Progenitor cell of endocrine pancreas (in vitro differentiated cells): ENCODE results near the gene POLQ. TPM values are rescaled to one million over a fixed set of nuclear protein-coding genes. Genes with fewer than 3 reads are reported as not detected.
"Not testable (repeated sequence)": the region's sequence is repeated elsewhere in the genome, so short reads cannot be mapped to it uniquely, and the experiment has no call there.

ENCODE experiments used
- DNase-seq: peaks from one replicate; pipeline ENCODE4 v3.0.0; 2021; ENCODE audit warnings: low spot score; ENCODE audit not compliant: unreplicated experiment
- H3K27ac Mint-ChIP-seq: 2 replicates; pipeline ENCODE4 v1.8.0; 2021; ENCODE audit warnings: mild to moderate bottlenecking, moderate library complexity, mixed read lengths
- H3K27me3 Mint-ChIP-seq: 2 replicates; pipeline ENCODE4 v1.8.0; 2021; ENCODE audit warnings: mixed read lengths
- H3K36me3 Mint-ChIP-seq: 2 replicates; pipeline ENCODE4 v1.8.0; 2022; ENCODE audit warnings: mixed read lengths; ENCODE audit not compliant: insufficient read depth
- H3K4me1 Mint-ChIP-seq: 2 replicates; pipeline ENCODE4 v1.8.0; 2021; ENCODE audit warnings: low read depth, mixed read lengths
- H3K4me3 Mint-ChIP-seq: 2 replicates; pipeline ENCODE4 v1.8.0; 2021; ENCODE audit warnings: low read depth, mild to moderate bottlenecking, moderate library complexity, mixed read lengths
- H3K9me3 Mint-ChIP-seq: 2 replicates; pipeline ENCODE4 v1.8.0; 2021; ENCODE audit warnings: low read depth, mixed read lengths
- long read RNA-seq: library from polyadenylated mRNA; unstranded; transcript quantifications from one replicate; pipeline ENCODE4 v2.0.0, GENCODE V29; 2020
- total RNA-seq: library from RNA; stranded (reverse); gene quantifications from 2 replicates; pipeline ENCODE4 v1.2.1, GENCODE V29; 2021
- TF ChIP-seq, protein P1 (sequence below): fragments of 200-600 bp; sonication (generic); IDR thresholded peaks from one replicate; pipeline ENCODE4 v1.5.0; 2021; ENCODE audit warnings: antibody characterized with exemption, mild to moderate bottlenecking; ENCODE audit not compliant: unreplicated experiment

POLQ gene
- 9.6 and 9.9 TPM in 2 replicates for total RNA-seq
- long read RNA-seq, partial matches to known transcripts = 28 of 41 reads
- long read RNA-seq, other reads (novel, unspliced or antisense) = 13 of 41 reads

GRCh38 chr3:121545574-121546455 is at the start of gene POLQ:
Gene POLQ (minus strand): TSS chr3:121545988. CDS start chr3:121545877, 111 bp downstream.
- peaks cover 9% of the 10 kb centered on the region for H3K4me1 Mint-ChIP-seq

DNA sequence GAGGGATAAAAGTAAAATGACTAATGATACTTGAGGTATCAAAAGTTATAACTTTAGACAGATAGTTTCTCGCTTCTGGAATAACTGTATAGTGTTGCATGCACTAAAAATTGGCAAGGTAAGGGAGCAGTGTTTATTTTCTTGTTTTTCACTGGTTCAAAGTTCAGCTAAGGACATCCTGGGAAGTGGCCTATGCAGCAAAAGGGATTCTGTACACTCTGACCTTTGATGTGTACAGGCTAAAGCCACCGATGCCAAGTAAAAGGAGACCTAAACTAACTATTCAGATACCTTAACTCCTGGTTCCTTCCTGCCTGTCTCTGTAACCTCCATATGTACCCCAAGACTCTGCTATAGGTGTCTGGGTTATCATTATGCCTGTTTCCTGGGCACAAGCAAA is 49.1 kb upstream of the POLQ start:
- peaks cover 23% of the 10 kb centered on the region for H3K27me3 Mint-ChIP-seq
- DNase-seq = no peak
- no peak overlapping the region for H3K27ac Mint-ChIP-seq
- TF ChIP-seq, protein P1, sequence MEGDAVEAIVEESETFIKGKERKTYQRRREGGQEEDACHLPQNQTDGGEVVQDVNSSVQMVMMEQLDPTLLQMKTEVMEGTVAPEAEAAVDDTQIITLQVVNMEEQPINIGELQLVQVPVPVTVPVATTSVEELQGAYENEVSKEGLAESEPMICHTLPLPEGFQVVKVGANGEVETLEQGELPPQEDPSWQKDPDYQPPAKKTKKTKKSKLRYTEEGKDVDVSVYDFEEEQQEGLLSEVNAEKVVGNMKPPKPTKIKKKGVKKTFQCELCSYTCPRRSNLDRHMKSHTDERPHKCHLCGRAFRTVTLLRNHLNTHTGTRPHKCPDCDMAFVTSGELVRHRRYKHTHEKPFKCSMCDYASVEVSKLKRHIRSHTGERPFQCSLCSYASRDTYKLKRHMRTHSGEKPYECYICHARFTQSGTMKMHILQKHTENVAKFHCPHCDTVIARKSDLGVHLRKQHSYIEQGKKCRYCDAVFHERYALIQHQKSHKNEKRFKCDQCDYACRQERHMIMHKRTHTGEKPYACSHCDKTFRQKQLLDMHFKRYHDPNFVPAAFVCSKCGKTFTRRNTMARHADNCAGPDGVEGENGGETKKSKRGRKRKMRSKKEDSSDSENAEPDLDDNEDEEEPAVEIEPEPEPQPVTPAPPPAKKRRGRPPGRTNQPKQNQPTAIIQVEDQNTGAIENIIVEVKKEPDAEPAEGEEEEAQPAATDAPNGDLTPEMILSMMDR = no peak
- no peak overlapping the region for H3K4me3 Mint-ChIP-seq
- H3K4me1 Mint-ChIP-seq = peaks cover 3% of the 10 kb centered on the region
- H3K36me3 Mint-ChIP-seq = no peaks in the 10 kb centered on the region
- H3K9me3 Mint-ChIP-seq = no peaks in the 10 kb centered on the region

More at GRCh38 chr3:121545574-121546455, at the start of gene POLQ:
- TF ChIP-seq, protein P1 = no peak
- peak within 1 kb of the TSS; percentile 63 for H3K27ac Mint-ChIP-seq
- no peaks in the 10 kb centered on the region for H3K9me3 Mint-ChIP-seq
- H3K4me3 Mint-ChIP-seq = peak within 1 kb of the TSS; percentile 85
- H3K27me3 Mint-ChIP-seq = no peaks in the 10 kb centered on the region
- peak; percentile 54 for DNase-seq
- H3K36me3 Mint-ChIP-seq = no peaks in the 10 kb centered on the region

DNA sequence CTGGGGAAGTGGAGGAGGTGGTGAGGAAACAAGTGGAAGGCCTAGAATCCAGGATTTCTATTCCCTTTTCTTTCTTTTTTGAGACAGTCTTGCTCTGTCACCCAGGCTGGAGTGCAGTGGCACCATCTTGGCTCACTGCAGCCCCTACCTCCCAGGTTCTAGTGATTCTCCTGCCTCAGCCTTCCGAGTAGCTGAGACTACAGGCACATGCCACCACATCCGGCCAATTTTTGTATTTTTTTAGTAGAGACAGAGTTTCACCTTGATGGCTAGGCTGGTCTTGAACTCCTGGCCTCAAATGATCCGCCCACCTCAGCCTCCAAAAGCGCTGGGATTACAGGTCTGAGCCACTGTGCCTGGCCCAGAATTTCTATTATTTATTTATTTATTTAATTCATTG is 48.0 kb upstream of the POLQ start:
- not testable (repeated sequence) for H3K4me1 Mint-ChIP-seq, H3K27ac Mint-ChIP-seq, H3K36me3 Mint-ChIP-seq, DNase-seq, H3K4me3 Mint-ChIP-seq, H3K9me3 Mint-ChIP-seq
- peaks cover 23% of the 10 kb centered on the region for H3K27me3 Mint-ChIP-seq

- H3K27me3 Mint-ChIP-seq = peaks cover 23% of the 10 kb centered on the region
- H3K4me1 Mint-ChIP-seq = peaks cover 3% of the 10 kb centered on the region
- H3K36me3 Mint-ChIP-seq = no peaks in the 10 kb centered on the region
- peak within 1 kb of the TSS; percentile 0 for H3K27ac Mint-ChIP-seq
- no peak within 1 kb of the TSS for H3K4me3 Mint-ChIP-seq
- TF ChIP-seq, protein P1 = no peak
- no peak for DNase-seq
- no peaks in the 10 kb centered on the region for H3K9me3 Mint-ChIP-seq
Measured at GRCh38 chr3:121592856-121593702, 47.3 kb upstream of the POLQ start, which contains the start of gene FBXO40. Gene FBXO40 (plus strand): TSS chr3:121593379. CDS start chr3:121620576, 27,197 bp downstream.

DNA sequence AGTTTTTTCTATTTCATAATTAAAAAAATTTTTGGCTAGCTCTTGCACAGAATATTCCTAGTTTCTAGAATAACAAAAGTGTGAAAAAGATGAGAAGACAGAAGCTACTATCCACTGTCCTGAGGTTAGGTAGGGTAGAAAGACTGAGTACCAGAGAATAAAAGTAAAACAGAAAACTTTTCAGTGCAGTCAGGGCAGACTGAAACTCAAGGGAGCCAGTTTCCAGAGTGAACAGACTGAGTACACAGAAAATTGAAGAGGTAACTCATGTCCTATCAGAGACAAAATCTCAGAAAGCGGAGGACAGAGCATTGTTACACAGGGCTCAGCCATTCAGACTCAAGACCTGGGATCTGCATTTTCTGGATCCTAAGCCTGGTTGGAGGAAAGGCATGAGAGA is 38.6 kb upstream of the POLQ start:
- DNase-seq = no peak
- Mint-ChIP-seq H3K36me3 (no peaks in the 10 kb centered on the region), H3K27ac (no peak overlapping the region), H3K4me3 (no peak overlapping the region), H3K9me3 (no peaks in the 10 kb centered on the region), H3K27me3 (peaks cover 14% of the 10 kb centered on the region), H3K4me1 (no peaks in the 10 kb centered on the region)
- TF ChIP-seq, protein P1 = no peak
